GM18870 (cell line): ENCODE results near the gene RFX1.
"Not testable (repeated sequence)": the region's sequence is repeated elsewhere in the genome, so short reads cannot be mapped to it uniquely, and the experiment has no call there.

Source experiments
- ATAC-seq: cut with Tn5 transposase; IDR thresholded peaks from one replicate; pipeline ENCODE4 v1.9.1; 2021; ENCODE audit warnings: moderate library complexity; ENCODE audit not compliant: unreplicated experiment

Gene RFX1

DNA sequence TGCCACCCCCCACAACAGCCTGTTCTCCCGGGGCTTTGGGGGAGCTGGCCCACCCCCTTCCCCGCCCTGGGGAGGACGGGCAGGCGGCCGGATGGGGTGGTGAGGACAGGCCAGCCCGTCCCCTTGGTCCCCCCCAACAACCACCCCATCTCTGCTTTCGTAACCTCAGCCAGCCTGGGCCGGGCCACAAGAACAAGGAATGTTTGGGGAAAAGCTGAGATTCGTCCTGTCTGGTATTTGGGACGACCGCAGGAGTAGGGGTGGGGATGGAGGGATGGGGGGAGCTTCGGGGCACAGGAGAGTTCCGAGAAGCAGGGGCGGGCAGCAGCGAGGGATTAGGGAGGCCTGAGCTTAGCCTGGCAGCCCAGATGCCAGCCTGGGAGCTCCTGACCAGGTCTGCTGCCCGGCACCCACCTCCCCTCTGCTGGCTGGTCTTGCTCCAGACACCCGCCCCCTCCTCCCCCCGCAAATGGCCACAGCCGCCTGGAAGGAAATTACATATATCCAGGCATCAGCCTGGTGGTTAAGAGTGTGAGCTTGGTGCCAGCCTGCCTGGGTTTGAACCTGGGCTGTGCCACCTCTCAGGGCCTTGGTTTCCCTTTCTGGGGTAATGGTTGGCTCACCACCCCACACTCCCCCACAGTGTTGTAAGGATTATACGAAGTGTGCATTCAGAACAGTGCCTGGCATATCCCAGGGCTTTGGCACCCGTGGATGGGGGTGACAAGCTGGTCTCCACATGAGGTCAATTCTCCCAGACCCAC lies 67.6 kb downstream of the RFX1 start, which contains the start of gene PODNL1:
Gene PODNL1, minus strand, starts transcription at position 117 of the 764 bp plus-strand sequence. CDS start 236 bp downstream, outside the sequence.
- no peak for ATAC-seq

DNA sequence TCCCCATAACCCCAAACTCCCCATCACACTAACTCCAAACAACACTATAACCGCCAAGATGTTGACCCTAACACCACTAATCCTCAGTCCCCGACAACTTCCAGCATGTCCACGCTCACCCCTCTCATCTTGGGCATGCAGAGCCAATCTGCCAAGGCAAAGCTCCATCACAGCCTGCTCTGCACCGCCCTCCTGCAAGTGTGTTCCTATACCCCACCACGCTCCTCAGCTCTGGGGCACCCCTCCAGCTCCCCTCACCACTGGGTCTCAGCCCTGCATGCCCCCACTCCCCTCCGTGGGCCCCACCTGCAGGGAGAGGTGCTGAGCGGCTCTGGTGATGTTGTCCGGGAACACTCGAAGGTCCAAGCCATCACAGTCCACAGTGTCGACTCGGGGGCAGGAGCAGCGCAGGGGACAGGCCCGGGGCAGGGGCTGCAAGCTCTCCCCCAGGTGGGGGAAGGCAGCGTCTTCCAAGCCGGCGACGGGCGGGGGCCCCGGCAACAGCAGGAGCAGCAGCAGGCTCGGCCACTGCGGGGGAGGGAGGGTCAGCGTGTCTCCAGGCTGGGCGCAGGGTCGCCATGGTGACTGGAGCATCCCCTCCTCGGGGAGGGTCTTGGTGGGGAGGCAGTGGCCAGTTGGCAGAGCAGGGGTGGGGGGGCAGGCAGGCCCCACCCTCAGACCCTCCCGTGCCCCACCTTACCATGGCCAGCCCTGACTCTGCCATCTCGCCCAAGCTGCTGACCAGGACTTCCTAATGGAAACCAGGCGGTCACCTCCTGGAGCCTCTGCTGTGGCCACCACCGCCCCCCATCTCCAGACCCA lies 68.4 kb downstream of the RFX1 start:
- no peak for ATAC-seq

DNA sequence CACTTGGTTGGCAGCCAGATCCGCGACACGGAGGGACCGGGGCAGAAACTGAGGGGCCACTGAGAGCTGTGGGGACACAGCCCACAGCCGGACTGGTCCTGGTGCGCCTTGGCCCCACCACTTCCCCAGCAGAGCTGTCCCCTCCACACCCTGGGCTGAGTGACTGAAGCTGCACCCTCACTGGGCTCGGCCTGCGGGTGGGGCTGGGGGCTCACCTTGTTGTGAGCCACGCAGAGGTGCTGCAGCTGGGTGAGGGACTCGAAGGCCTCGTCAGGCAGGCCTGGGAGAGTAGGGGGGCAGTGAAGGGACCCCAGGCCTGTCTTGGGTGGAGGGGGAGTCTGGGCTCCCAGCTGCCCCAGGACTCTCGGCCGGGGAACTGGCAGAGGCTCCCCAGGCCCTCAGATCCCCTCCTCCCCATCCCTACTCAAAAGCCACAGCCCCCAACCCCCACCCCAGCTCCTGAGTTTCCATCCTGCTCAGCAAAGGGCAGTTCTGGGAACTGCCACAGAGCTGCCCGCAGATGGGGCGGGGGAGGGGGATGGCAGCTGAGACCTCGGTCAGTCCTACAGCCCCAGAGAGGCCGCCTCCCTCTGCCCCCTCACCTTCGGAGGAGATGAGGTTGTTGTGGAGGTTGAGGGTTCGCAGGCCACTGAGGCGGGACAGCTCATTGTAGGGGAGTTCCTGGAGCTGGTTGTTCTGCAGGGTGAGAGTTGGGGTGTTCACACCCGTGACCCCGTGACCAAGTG lies 70.2 kb downstream of the RFX1 start:
- no peak for ATAC-seq

DNA sequence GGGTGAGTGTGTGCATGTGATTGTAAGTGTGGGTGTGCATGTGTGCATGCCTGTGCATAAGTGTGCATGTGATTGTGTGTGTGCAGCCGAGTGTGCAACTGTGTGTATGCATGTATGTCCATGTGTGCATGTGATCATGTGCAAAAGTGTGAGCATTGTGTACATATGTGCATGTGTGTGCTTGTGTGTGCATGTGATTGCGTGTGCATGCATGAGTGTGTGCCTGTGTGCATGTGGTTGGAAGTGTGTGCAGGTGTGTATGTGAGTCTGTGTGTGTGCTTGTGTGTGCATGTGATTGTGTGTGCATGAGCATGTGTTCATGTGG lies 71.4 kb downstream of the RFX1 start:
- ATAC-seq: no peak

DNA sequence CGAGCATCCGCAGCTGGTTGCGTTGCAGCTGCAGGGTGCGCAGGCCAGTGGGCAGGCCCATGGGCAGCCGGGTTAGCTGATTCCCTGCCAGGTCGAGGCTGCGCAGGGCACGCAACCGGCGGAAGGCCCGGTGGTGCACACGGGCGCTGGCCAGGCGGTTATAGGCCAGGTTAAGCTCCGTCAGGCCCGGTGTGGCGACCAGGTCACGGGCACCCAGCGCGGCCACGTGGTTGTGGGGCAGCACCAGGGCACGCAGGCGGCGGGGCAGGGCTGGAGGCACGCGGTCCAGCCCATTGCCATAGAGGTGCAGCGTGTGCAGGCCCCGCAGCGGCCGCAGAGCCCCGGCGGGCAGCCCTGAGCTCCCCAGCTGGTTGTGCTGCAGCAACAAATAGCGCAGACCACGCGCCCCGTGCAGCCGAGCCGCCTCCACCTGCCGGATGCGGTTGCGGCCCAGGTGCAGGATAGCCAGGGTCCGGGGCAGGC lies 73.2 kb downstream of the RFX1 start:
- ATAC-seq: no peak

DNA sequence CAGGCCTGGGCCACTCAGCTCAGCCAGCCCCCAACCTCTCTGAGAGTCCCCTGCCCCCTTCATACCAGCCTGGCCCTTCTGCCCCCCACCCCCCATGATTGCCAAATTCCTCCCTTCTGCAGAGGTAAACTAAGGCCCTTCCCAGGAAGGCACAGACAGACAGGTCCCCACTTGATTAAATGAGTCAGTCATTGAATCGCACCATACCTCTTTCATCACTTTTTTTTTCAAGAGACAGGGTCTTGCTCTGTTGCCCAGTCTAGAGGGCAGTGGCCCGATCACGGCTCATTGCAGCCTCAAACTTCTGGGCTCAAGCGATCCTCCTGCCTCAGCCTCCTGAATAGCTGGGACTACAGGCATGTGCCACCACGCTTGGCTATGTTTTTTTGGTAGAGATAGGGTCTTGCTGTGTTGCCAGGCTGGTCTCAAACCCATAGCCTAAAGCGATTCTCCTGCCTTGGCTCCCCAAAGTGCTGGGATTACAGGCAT lies 73.9 kb downstream of the RFX1 start:
- no peak for ATAC-seq

DNA sequence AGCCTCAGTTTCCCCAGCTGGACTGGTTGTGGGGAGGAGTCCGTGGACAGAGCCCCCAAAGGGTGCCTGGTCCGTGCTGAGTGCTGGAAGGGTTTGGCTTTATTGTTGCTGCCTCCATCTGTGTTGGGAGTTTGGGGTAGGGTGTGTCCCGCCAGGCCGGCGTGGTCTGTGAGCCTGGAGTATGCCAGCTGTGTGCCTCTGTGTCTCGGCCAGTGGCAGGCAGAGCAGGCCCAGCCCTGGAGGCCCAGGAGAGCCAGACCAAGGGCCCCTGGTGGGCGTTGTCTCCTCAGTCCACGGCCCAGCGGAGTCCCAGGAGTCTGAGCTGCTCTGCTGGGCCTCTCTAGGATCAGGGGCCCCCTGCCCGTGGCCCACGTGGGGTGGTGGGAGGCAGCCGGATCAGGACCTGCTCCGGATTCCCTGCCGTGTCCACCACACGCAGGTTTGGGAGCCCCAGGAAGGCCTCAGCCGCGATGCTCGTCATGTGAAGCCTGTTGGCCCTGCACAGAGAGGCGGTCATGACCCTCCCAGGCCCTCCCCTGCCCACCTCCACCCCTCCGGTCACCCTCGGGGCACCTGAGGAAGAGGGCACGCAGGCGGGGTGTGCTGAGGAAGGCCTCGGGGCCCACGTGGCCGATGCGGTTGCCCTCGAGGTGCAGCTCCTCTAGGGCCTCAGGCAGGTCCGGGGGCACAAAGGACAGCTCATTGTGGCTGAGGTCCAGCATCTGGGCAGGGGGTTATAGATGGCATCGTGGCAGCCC lies 74.5 kb downstream of the RFX1 start:
- no peak for ATAC-seq

DNA sequence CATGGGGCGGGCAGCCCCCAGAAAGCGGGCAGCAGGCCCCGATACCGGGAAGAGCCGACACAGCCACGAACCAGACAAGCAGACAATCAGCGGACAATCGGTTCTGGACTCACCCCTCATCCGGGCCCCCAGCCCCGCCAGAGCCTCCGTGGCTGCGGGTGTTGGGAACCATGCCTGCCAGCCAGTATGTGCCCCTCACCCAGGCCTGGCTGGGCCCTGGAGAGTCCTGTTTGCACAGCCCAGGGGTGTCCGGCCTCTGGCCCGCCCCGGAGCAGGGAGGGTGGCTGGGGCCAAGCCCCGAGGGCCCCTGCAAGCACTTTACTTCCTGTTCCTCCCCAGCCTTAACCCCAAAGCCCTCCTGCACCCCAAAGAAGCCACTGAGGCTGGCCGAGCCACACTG lies 75.7 kb downstream of the RFX1 start:
- no peak for ATAC-seq

DNA sequence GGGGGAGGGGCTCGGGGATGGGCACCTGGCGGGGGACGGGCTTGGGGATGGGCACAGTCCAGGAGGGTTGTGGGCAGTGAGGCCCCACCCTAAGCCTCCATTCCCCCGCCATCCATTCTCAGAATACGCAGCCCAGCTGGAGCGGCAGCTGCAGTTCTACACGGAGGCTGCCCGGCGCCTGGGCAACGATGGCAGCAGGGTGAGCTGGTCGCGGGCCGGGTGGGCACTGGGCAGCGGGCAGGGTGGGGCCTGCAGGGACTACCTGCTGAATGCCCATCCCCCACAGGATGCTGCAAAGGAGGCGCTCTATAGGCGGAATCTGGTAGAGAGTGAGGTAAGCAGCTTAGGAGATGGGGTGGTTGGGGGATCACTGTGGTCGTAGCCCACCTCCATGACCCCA lies 76.2 kb downstream of the RFX1 start:
- no peak for ATAC-seq

DNA sequence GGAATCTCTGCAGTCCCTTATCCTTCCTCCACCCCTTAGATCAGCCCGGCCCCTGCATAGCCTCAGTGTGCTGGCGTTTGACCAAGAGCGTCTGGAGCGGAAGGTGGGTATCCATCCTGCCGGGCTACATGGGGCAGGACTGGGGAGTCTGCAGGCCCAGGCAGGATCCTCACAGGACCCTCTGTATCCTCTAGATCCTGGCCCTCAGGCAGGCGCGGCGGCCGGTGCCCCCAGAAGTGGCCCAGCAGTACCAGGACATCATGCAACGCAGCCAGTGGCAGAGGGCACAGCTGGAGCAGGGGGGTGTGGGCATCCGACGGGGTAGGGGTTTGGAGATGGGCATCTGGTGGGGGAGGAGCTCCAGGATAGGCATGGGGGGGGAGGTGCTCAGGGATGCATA lies 76.8 kb downstream of the RFX1 start:
- no peak for ATAC-seq

DNA sequence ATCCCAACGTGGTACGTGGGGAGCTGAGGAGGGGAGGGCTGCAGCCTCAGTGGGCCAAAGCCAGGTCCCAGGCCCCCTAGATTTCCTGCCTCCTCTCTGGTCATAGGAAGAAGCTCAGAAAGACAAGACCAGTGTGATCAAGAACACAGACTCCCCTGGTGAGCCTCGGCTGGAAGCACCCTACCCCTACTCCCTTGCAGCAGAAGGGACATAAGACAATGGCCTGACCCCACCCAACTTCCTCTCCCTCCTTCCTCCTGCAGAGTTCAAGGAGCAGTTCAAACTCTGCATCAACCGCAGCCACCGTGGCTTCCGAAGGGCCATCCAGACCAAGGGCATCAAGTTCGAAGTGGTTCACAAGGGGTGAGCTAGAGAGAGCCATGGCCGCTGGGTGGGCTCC lies 79.4 kb downstream of the RFX1 start:
- no peak for ATAC-seq

DNA sequence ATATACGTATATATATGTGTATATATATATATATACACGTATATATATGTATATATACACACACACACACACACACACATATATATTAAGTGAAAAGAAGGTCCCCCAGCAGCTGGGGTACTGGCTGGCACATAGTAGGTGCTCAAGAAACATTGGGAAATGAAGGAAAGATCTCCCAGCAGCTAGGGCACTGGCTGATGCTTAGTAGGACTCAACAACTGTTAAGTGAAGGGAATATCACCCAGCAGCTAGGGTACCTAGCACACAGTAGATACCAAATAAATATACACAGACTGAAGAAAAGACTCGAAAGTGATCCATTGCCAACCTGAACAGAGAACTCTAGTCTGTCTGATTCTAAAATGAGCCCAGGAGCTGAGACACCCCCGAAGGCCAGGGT lies 80.1 kb downstream of the RFX1 start:
- ATAC-seq: no peak

DNA sequence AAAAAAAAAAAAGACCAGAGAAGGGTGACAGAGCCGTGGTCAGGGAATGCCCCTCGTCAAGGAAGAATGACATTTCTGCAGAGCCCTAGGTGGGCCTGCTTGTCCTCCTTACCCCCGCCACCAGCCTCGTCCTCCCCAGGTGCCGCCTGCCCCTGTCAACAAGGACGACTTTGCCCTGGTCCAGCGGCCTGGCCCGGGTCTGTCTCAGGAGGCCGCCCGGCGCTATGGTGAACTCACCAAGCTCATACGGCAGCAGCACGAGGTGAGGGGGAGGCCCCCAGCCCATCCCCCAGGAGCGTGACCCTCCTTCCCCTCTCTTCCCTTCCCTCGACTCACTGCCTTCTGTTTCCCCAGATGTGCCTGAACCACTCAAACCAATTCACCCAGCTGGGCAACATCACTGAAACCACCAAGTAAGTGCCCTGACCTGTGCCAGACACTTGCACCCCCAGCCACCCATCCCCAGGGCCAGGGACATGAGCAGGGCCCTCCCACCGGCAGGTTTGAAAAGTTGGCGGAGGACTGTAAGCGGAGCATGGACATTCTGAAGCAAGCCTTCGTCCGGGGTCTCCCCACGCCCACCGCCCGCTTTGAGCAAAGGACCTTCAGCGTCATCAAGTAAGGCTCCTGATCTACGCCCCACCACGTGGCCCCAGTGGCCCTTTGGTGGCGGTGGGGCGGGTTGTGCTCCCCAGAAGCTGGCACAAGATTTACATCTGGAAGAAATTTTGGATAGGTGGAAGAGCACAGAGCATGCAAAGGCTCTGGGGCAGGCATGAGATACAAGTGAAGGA lies 82.7 kb downstream of the RFX1 start:
- no peak for ATAC-seq

DNA sequence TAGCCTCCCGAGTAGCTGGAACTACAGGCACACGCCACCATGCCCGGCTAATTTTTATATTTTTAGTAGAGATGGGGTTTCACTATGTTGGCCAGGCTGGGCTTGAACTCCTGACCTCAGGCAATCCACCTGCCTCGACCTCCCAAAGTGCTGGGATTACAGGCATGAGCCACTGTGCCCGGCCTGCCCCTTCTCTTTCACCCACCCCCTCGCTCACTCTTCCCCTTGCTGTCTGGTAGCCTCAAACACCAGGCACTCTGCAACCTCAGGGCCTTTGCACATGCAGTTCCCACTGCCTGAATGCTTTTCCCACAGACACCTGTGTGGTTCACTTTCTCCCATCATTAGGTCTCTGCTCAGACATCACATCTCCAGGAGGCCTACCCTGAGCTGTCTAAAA lies 84.0 kb downstream of the RFX1 start:
- ATAC-seq: not testable (repeated sequence)

DNA sequence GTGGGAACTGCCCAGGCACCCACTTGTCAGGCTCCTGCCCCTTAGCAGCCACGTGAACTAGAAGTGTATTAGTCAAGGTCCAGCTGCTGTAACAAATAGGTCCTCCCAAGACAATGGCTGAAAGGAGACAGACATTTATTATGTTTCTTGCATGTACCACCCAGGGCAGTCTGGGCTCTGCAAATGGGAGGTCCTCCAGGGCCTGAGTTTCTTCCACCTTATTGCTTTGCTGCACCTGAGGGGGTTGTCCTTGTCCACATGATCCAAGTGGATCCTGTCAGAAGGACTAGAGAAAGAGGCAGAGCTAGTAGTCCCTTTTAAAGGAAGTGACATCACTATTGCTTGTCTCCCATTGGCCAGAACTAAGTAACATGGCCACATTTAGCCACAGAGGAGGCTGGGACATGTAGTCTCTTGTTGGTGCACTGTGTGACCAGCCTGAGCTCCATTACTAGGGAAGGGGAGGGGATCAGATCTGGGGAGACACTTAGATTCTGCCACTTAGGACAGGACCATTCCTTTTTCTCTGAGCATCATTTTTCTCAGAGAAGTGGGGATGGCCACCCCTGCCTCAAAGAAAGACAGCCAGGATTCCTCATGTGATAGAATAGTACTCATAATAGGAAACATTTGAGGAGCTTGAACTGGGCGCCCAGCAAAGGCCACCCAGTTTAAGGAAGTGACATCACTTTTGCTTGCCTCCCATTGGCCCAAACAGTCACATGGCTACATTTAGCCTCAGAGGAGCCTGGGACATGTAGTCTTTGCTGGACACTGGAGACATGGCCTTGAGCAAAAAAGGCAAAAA lies 85.0 kb downstream of the RFX1 start:
- ATAC-seq: no peak

DNA sequence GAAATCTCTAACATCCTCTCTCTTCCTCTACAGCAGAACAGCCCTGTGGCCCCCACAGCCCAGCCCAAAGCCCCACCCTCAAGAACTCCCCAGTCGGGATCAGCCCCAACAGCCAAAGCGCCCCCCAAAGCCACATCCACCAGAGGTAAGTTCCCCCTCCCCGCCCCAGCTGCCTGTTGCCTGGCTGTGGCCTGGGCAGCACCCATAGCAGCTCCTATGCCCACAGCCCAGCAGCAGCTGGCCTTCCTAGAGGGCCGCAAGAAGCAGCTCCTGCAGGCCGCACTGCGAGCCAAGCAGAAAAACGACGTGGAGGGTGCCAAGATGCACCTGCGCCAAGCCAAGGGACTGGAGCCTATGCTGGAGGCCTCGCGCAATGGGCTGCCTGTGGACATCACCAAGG lies 85.6 kb downstream of the RFX1 start:
- ATAC-seq: no peak

DNA sequence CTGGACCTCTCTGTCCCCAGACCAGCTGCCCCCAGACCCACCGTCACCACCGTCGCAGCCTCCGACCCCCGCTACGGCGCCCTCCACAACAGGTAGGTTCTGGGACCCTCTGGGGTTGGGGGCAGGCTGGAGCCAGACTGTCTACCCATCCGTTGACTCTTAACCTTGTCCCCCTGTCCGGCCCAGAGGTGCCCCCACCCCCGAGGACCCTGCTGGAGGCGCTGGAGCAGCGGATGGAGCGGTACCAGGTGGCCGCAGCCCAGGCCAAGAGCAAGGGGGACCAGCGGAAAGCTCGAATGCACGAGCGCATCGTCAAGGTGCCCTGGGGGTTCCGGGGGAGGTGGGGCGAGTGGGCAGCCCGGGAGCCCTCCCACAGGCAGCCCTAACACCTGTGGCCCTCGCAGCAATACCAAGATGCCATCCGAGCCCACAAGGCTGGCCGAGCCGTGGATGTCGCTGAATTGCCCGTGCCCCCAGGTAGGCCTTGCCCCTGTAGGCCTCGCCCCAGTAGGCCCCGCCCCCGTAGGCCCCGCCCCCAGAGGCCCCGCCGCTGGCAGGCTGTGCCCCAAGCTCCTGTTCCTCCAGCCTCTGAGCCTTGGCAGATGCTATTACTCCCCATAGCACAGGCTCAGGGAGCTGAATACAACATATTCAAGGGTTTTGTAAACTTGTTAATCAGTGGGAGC lies 87.3 kb downstream of the RFX1 start:
- no peak for ATAC-seq

DNA sequence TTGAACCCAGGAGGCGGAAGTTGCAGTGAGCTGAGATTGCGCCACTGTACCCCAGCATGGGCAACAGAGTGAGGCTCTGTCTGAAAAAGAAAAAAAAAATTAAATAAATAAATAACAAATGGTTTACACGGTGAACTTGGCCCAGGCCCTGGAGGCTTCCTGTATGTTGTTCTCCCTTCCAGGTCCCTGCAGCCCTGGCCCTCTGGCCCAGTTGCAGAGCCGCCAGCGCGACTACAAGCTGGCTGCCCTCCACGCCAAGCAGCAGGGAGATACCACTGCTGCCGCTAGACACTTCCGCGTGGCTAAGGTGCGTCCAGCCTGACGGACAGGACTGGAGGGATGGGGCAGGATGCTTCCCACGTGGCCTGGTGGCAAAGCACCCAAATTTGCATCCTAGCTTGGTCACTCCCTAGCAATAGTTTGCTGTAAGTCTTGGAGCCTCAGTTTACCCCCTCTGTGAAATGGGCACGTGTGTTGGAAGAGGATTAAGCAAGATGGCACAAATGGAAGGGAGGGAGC lies 88.2 kb downstream of the RFX1 start:
- ATAC-seq: no peak
